ENCODE measurements around the gene PES1.

DNA sequence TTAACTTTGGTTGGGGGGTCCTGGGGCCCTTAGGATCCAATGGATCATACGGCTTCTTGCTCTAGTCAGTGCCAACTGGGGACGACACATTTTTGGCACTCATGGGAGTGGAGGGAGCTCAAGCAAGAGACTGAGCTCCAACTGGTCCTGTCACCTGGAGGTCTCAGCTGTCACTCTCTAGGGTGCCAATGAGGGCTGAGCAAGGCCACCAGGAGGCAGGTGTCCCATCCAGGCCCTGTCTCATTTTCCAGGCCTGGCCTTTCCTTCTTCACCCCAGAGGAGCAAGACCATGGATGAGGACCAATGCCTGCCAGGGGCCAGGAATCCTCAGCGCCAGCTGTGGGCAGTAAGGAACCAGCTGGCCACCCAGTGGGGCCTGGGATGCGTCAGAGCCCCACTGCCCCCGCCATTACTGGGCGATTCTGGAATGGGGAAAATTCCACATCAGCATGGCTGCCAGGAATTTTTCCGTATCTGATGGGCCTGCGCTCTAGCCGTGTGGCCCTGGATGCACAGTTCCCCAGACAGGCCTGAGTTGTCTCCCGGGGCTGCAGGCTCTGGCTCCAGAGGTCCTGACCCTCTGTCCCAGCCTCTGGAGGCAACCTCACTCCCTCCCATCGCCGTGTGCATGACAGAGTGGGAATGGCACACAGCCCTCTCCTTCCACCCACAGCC is 16.6 kb downstream of the PES1 start:
- TF ChIP-seq, protein P1, sequence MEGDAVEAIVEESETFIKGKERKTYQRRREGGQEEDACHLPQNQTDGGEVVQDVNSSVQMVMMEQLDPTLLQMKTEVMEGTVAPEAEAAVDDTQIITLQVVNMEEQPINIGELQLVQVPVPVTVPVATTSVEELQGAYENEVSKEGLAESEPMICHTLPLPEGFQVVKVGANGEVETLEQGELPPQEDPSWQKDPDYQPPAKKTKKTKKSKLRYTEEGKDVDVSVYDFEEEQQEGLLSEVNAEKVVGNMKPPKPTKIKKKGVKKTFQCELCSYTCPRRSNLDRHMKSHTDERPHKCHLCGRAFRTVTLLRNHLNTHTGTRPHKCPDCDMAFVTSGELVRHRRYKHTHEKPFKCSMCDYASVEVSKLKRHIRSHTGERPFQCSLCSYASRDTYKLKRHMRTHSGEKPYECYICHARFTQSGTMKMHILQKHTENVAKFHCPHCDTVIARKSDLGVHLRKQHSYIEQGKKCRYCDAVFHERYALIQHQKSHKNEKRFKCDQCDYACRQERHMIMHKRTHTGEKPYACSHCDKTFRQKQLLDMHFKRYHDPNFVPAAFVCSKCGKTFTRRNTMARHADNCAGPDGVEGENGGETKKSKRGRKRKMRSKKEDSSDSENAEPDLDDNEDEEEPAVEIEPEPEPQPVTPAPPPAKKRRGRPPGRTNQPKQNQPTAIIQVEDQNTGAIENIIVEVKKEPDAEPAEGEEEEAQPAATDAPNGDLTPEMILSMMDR (conservative IDR thresholded peaks at IDR 0.05 in 1 of 2, IDR thresholded peaks at IDR 0.05 in 1 of 2; ENCODE audit: low read depth in 1 of 2, low read length in 2 of 2), result peak in 1 of 2 donors; percentile 4
- no peak for TF ChIP-seq EZH2 (IDR thresholded peaks at IDR 0.05; ENCODE audit: low read length, missing control alignments)

Measured in fibroblast of lung (primary cell).